SK-N-MC (cell line): ENCODE data around the gene PRKCG.

ENCODE experiments used
- EZH2 ChIP-seq: fragments of 200-600 bp; sonication (generic); IDR thresholded peaks from one replicate; pipeline ENCODE4 v1.6.1; 2017; ENCODE audit warnings: antibody characterized with exemption
- POLR2AphosphoS5 ChIP-seq: IDR thresholded peaks from 2 replicates; pipeline ENCODE4 v1.6.1; 2012; ENCODE audit warnings: mild to moderate bottlenecking, low read depth, low read length, borderline replicate concordance

- TF ChIP-seq EZH2 (no peak), POLR2AphosphoS5 (no peak)
Measured at GRCh38 chr19:53847555-53847954, 34.4 kb upstream of the PRKCG start.
